Fibroblast of villous mesenchyme (primary cell): Measurements from ENCODE around the gene C10orf105. TPM values are rescaled to one million over a fixed set of nuclear protein-coding genes. Genes with fewer than 3 reads are reported as not detected.
A peak's percentile ranks its signal among the peaks of the same experiment; 100 is the strongest.

ENCODE experiments used
- DNase-seq: peaks from one replicate; pipeline ENCODE4 v3.0.0-alpha.2; 2010; ENCODE audit warnings: low read depth
- H3K4me3 ChIP-seq: 2 replicates; pipeline ENCODE4 v1.5.1; 2011; ENCODE audit warnings: low read depth, mild to moderate bottlenecking, low read length
- CTCF ChIP-seq: IDR thresholded peaks from 2 replicates; pipeline ENCODE4 v1.5.1; 2012; ENCODE audit warnings: low read depth, mild to moderate bottlenecking, low read length; ENCODE audit not compliant: insufficient read depth
- total RNA-seq: library from RNA; depleted of rRNA; stranded (reverse); fragments of >200 nt; gene quantifications from 2 replicates; pipeline ENCODE4 v1.2.3, GENCODE V29; 2012

The C10orf105 gene
- total RNA-seq, 1 donor = not detected

- no peak for TF ChIP-seq CTCF
- DNase-seq = no peak
These were observed 31.4 kb upstream of the C10orf105 start for GRCh38 chr10:71750986-71751385.

GRCh38 chr10:71750124-71750841 is 30.7 kb upstream of the C10orf105 start:
- no peak for DNase-seq
- H3K4me3 ChIP-seq = no peak overlapping the region
- no peak for TF ChIP-seq CTCF

More at GRCh38 chr10:71750986-71751385, 31.4 kb upstream of the C10orf105 start:
- no peak overlapping the region for H3K4me3 ChIP-seq

GRCh38 chr10:71749396-71749795 is 29.8 kb upstream of the C10orf105 start:
- no peak for TF ChIP-seq CTCF
- no peak overlapping the region for H3K4me3 ChIP-seq
- DNase-seq = no peak

GRCh38 chr10:71748671-71749191 is 29.2 kb upstream of the C10orf105 start:
- no peak for TF ChIP-seq CTCF
- no peak overlapping the region for H3K4me3 ChIP-seq
- no peak for DNase-seq

GRCh38 chr10:71747551-71748523 is 28.3 kb upstream of the C10orf105 start:
- no peak for TF ChIP-seq CTCF
- H3K4me3 ChIP-seq = no peak overlapping the region
- DNase-seq = peak; percentile 60

GRCh38 chr10:71747039-71747531 is 27.5 kb upstream of the C10orf105 start:
- TF ChIP-seq CTCF = no peak
- DNase-seq = no peak
- H3K4me3 ChIP-seq = no peak overlapping the region
